ENCODE measurements around the gene PDP2. TPM values are rescaled to one million over a fixed set of nuclear protein-coding genes. Genes with fewer than 3 reads are reported as not detected.

Gene PDP2
- total RNA-seq, 6 donors from 2014 or later = 12.3 to 24.6 (median 17.4) TPM

DNA sequence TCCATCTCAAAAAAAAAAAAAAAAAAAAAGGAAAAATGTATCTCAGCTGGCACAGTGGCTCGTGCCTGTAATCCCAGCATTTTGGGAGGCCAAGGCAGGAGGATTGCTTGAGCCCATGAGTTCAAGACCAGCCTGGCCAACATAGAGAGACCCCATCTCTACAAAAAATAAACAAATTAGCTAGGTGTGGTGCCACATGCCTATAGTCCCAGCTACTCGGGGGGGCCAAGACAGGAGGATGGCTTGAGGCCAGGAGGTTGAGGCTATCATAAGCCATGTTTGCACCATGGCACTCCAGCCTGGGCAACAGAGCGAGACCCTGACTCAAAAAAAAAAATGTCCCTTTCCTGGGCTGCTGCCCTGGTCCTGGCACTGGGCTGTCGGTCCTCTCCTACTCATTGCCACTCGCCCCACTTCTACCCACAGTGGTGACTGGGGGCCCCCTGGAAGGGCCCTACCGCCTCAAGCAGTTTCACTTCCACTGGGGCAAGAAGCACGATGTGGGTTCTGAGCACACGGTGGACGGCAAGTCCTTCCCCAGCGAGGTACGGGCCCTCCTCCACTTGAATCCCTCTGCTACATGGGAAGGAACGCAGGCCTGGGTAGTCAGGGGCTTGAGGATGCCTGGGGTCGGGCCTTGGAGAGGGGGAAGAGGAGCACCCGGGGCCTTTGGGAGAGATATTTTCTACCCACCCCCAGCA lies 30.1 kb upstream of the PDP2 start:
- DNase-seq (no peak), ATAC-seq (ENCODE audit: low FRiP score in 2 of 2) (no peak)
- 82 to 88% methylated on average over 11 to 14 of the region's 14 CpGs for WGBS, 2 donors
- TF ChIP-seq EP300 (IDR thresholded peaks at IDR 0.05) = no peak
- no peak for TF ChIP-seq POLR2A (IDR thresholded peaks at IDR 0.05)
- TF ChIP-seq POLR2AphosphoS5 (IDR thresholded peaks at IDR 0.05) = no peak
- TF ChIP-seq, protein P1, sequence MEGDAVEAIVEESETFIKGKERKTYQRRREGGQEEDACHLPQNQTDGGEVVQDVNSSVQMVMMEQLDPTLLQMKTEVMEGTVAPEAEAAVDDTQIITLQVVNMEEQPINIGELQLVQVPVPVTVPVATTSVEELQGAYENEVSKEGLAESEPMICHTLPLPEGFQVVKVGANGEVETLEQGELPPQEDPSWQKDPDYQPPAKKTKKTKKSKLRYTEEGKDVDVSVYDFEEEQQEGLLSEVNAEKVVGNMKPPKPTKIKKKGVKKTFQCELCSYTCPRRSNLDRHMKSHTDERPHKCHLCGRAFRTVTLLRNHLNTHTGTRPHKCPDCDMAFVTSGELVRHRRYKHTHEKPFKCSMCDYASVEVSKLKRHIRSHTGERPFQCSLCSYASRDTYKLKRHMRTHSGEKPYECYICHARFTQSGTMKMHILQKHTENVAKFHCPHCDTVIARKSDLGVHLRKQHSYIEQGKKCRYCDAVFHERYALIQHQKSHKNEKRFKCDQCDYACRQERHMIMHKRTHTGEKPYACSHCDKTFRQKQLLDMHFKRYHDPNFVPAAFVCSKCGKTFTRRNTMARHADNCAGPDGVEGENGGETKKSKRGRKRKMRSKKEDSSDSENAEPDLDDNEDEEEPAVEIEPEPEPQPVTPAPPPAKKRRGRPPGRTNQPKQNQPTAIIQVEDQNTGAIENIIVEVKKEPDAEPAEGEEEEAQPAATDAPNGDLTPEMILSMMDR (IDR thresholded peaks at IDR 0.05) = no peak
- no peak overlapping the region for H3K4me3 ChIP-seq
- no peaks in the 10 kb centered on the region for H3K9me3 ChIP-seq
- H3K36me3 ChIP-seq = no peaks in the 10 kb centered on the region
- H3K27me3 ChIP-seq = peaks cover 0 to 3% (median under 1%) of the 10 kb centered on the region in 4 donors
- no peaks in the 10 kb centered on the region for H3K4me1 ChIP-seq
- H3K27ac ChIP-seq = no peak overlapping the region

DNA sequence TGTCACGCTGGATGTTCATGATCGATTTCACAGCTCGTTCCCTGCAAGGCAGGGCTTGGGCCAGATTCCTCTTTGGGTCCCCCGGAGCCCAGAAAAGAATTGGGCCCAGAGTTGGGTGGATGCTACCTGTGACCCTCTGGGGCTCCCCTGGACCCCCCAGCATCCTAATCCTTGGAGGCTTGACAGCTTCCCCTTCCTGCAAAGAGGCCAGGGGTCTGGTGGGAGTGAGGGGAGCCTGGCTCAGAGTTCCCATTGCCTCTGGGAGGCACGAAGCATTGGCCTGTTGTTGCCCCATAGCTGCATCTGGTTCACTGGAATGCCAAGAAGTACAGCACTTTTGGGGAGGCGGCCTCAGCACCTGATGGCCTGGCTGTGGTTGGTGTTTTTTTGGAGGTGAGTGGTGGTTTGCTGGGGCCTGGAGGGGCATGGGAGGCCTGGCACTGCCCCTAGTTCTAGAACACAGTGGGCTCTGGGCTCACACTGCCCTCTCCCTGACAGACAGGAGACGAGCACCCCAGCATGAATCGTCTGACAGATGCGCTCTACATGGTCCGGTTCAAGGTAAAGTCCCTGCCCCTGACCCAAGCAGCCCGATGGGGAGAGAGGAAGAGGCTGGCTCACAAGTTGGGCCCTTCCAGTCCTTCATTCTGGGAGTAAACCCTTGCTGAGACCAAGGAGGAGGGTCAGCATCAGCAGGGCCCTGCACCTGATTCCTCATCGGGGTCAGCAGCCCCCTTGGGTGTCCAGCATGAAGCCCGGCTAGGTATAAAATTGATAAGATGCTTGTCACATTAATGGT lies 28.9 kb upstream of the PDP2 start:
- ATAC-seq (ENCODE audit: low FRiP score in 2 of 2) = no peak

DNA sequence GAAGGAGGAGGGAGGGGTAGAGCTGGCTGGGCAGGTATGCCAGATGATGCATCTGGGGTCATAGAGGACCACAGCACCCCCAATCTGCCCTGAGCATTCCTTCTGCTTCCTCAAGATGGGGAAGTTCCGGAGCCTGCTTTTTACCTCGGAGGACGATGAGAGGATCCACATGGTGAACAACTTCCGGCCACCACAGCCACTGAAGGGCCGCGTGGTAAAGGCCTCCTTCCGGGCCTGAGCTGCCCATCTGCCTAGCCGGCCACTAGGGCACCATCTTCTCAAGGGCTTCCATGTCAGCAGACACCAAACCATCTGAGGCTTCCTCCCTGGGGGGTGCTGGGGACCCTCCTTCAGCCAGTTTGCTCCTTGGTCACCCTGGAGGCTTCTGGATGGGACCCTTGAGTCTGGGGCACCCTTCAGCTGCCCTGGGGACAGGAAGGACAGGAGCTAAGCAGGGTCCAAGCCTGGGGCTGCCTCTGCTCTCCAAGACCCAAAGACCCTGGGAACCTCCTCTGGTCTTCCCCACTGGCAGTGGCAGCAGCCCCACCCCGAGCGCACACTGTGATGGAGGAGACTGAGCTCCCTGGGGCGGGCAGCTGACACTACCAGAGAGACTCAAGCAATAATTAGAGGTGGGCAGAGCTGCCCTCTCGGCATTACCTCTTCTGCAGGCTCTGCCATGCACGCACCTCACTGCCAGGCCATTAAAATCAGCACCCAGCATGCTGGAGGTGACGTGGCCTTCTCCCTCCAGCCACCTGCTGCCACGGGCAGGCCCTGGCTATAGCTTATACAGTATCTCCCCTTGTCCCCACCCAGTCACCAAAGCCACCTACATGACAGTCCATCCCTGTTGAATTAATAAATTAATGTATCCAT lies 26.8 kb upstream of the PDP2 start:
- DNase-seq = peak in 1 of 2 donors; percentile 36
- 65 to 82% methylated on average over 8 to 14 of the region's 15 CpGs for WGBS, 2 donors
- no peak overlapping the region for H3K4me3 ChIP-seq
- no peak for ATAC-seq (ENCODE audit: low FRiP score in 2 of 2)
- no peaks in the 10 kb centered on the region for H3K27me3 ChIP-seq
- TF ChIP-seq EP300 (IDR thresholded peaks at IDR 0.05) (no peak), POLR2A (IDR thresholded peaks at IDR 0.05) (no peak), POLR2AphosphoS5 (IDR thresholded peaks at IDR 0.05) (no peak)
- TF ChIP-seq, protein P1 (IDR thresholded peaks at IDR 0.05) = no peak
- no peaks in the 10 kb centered on the region for H3K4me1 ChIP-seq
- H3K9me3 ChIP-seq = no peaks in the 10 kb centered on the region
- H3K36me3 ChIP-seq = no peaks in the 10 kb centered on the region
- no peak overlapping the region for H3K27ac ChIP-seq

More for the DNA sequence above, 28.9 kb upstream of the PDP2 start:
- H3K27me3 ChIP-seq = no peaks in the 10 kb centered on the region
- no peak overlapping the region for H3K4me3 ChIP-seq
- no peak for DNase-seq
- no peak overlapping the region for H3K27ac ChIP-seq
- 92 to 95% methylated on average over 11 to 13 of the region's 13 CpGs for WGBS, 2 donors
- TF ChIP-seq, protein P1 (IDR thresholded peaks at IDR 0.05) = no peak
- TF ChIP-seq POLR2AphosphoS5 (IDR thresholded peaks at IDR 0.05) (no peak), POLR2A (IDR thresholded peaks at IDR 0.05) (no peak), EP300 (IDR thresholded peaks at IDR 0.05) (no peak)
- H3K9me3 ChIP-seq = no peaks in the 10 kb centered on the region
- no peaks in the 10 kb centered on the region for H3K4me1 ChIP-seq
- no peaks in the 10 kb centered on the region for H3K36me3 ChIP-seq

DNA sequence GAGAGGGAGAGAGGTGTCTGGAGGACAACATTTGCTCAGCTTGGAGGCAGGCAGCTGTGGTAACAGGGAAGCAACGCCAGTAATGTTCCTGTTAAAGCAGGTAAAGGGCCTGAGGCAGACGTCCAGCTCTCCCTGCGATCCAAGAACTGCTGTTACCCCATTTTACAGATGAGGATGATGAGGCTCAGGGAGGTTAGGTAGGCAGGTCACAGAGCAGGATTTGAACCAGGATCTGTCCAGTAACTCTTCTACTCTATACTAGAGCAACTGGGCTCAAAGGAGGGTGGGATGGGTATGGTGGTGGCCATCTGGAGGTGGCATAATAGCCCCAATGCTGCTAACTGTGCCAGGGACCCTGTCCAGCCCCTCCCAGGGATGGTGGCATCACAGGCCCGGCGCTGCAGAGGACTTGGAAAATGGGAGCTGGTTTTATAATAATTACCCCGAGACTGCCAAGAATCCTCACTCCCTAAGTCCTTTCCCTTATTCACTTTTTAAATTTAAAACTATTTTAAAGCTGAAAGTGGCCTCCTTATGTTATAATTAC lies 24.1 kb upstream of the PDP2 start:
- no peak for DNase-seq
- Histone ChIP-seq H3K4me3 (no peak overlapping the region), H3K27ac (no peak overlapping the region), H3K36me3 (no peaks in the 10 kb centered on the region), H3K4me1 (peaks cover 0 to 10% (median 0%) of the 10 kb centered on the region in 4 donors), H3K27me3 (no peaks in the 10 kb centered on the region), H3K9me3 (no peaks in the 10 kb centered on the region)
- TF ChIP-seq POLR2A (IDR thresholded peaks at IDR 0.05) (no peak), POLR2AphosphoS5 (IDR thresholded peaks at IDR 0.05) (no peak), EP300 (IDR thresholded peaks at IDR 0.05) (no peak)
- TF ChIP-seq, protein P1 (IDR thresholded peaks at IDR 0.05) = no peak
- 88 to 90% methylated on average over 6 of the region's 6 CpGs for WGBS, 2 donors
- no peak for ATAC-seq (ENCODE audit: low FRiP score in 2 of 2)
